GM13977 (cell line): Measurements from ENCODE around the gene PRELID2.
"Not testable (repeated sequence)": the region's sequence is repeated elsewhere in the genome, so short reads cannot be mapped to it uniquely, and the experiment has no call there.

Source experiments
- DNase-seq: peaks from one replicate; pipeline ENCODE4 v3.0.0; 2012; ENCODE audit warnings: low spot score
- CTCF ChIP-seq: IDR thresholded peaks from 2 replicates; pipeline ENCODE4 v1.5.1; 2012; ENCODE audit warnings: mild to moderate bottlenecking, control low read depth; ENCODE audit not compliant: insufficient read depth; ENCODE audit errors: extremely low read depth, missing control alignments
- in situ Hi-C: fragments of 300-500 bp; cut with MboI; formaldehyde crosslinking; loops from one replicate; pipeline ENCODE4 v1.12.0; 2022; ENCODE audit warnings: low sequenced_read_pairs, low pct_unique_long_range_greater_than_20kb, mixed read lengths, inconsistent platforms; ENCODE audit not compliant: unreplicated experiment

PRELID2 gene

GRCh38 chr5:145841299-145841698 is 6.2 kb upstream of the PRELID2 start:
- no peak for DNase-seq
- TF ChIP-seq CTCF = no peak
- in situ Hi-C loops = no loop called here

GRCh38 chr5:145840458-145841132 is 5.5 kb upstream of the PRELID2 start:
- DNase-seq = no peak
- in situ Hi-C loops = no loop called here
- no peak for TF ChIP-seq CTCF

- in situ Hi-C loops = no loop called here
- TF ChIP-seq CTCF = no peak
- DNase-seq = no peak
Measured at GRCh38 chr5:145838276-145838675, 3.1 kb upstream of the PRELID2 start.

GRCh38 chr5:145836241-145836640 is 1.1 kb upstream of the PRELID2 start:
- in situ Hi-C loops, DNase-seq: not testable (repeated sequence)

GRCh38 chr5:145835848-145836239 is 702 bp upstream of the PRELID2 start:
- in situ Hi-C loops = no loop called here
- no peak for DNase-seq
- TF ChIP-seq CTCF = no peak

- no peak for DNase-seq
- TF ChIP-seq CTCF = no peak
- in situ Hi-C loops = no loop called here
Measured at GRCh38 chr5:145834554-145834916, 607 bp downstream of the PRELID2 start.

GRCh38 chr5:145833631-145834200 is 1.4 kb downstream of the PRELID2 start:
- in situ Hi-C loops = no loop called here
- TF ChIP-seq CTCF = no peak
- no peak for DNase-seq
